GM10266 (cell line): ENCODE data around the gene TOMM20L.
"Not testable (repeated sequence)": the region's sequence is repeated elsewhere in the genome, so short reads cannot be mapped to it uniquely, and the experiment has no call there.

Experiments
- DNase-seq: peaks from one replicate; pipeline ENCODE4 v3.0.0; 2012; ENCODE audit errors: extremely low spot score
- TF ChIP-seq, protein P1 (sequence below): IDR thresholded peaks from 2 replicates; pipeline ENCODE4 v1.5.1; 2012; ENCODE audit warnings: mild to moderate bottlenecking, low read depth; ENCODE audit not compliant: control insufficient read depth, insufficient read depth; ENCODE audit errors: missing control alignments

Gene TOMM20L

DNA sequence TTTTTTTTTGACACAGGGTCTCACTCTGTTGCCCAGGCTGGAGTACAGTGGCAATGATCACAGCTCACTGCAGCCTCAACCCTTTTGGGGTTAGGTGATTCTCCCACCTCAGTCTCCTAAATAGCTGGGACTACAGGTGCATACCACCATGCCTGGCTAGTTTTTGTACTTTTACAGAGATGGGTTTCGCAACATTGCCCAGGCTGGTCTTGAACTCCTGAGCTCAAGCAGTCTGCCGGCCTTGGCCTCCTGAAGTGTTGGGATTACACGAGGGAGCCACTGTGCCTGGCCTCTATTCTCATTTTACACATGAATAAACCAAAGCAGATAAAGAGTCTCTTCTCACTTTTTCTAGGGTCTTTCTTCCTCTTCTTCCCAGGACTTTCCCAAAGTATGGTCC lies 3.2 kb downstream of the TOMM20L start:
- TF ChIP-seq, protein P1, sequence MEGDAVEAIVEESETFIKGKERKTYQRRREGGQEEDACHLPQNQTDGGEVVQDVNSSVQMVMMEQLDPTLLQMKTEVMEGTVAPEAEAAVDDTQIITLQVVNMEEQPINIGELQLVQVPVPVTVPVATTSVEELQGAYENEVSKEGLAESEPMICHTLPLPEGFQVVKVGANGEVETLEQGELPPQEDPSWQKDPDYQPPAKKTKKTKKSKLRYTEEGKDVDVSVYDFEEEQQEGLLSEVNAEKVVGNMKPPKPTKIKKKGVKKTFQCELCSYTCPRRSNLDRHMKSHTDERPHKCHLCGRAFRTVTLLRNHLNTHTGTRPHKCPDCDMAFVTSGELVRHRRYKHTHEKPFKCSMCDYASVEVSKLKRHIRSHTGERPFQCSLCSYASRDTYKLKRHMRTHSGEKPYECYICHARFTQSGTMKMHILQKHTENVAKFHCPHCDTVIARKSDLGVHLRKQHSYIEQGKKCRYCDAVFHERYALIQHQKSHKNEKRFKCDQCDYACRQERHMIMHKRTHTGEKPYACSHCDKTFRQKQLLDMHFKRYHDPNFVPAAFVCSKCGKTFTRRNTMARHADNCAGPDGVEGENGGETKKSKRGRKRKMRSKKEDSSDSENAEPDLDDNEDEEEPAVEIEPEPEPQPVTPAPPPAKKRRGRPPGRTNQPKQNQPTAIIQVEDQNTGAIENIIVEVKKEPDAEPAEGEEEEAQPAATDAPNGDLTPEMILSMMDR = no peak
- no peak for DNase-seq

DNA sequence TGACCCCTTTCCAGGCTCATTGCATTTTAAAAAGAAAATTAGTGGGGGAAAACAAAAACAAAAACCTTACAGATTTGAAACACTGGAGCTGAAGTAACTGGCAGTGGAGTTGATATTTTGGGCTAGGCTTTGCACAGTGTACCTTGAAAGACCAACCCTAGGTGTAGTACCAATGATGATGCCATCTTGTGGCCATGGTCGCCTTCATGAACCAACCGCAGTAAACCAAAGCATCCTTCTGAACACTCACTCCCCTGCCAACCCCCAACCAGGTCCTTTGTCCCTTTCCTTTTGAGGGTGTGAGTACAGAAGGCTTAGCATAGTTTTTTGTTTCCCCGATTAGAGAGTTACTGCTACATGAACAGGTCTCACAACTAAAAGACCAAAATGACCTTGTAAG lies 5.9 kb downstream of the TOMM20L start:
- TF ChIP-seq, protein P1 = peak; percentile 16
- DNase-seq = no peak

DNA sequence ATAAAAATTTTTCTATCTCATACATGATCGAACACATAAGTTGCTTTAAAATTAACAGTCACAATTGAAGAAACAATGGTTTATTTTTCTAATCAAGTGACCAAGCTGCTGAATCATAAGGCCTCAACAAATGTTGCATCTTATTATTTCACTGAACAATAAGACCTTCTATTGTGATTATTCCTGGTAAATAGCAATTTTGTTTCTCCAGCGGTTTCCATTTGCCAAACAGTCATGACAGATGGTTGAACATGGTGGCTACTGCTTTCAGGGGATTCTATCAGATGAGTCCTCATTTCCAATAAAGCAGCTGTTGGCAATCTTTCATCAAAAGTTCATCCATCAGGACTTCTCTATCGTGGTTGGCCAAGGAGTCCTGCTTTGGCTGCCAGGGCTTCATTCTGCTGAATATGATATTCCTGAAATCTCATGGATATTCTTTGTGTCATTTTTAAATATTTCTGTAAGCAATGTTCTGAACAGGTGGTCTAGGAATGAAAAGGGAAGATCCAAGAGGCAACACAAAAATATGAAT lies 13.0 kb downstream of the TOMM20L start:
- TF ChIP-seq, protein P1 = no peak
- DNase-seq = no peak

DNA sequence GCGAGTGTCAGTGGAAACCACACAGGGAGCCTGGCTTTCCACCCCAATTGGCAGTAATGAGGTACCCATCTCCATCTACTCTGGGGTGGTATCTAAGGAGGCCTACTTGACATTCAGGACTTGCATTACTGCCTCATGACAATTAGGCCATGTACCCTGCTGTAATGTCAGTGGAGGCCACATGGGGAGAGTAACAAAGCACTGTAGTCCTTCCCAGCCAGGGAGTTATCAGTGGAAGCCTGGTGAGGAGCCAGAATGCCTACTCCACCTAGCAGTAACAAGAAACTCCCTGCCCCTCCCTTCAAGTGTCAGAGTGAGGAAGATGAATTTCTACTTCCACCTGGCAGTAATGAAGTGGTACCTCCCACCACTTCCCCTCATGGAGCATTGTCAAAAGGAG lies 19.1 kb downstream of the TOMM20L start:
- TF ChIP-seq, protein P1 = no peak
- no peak for DNase-seq

DNA sequence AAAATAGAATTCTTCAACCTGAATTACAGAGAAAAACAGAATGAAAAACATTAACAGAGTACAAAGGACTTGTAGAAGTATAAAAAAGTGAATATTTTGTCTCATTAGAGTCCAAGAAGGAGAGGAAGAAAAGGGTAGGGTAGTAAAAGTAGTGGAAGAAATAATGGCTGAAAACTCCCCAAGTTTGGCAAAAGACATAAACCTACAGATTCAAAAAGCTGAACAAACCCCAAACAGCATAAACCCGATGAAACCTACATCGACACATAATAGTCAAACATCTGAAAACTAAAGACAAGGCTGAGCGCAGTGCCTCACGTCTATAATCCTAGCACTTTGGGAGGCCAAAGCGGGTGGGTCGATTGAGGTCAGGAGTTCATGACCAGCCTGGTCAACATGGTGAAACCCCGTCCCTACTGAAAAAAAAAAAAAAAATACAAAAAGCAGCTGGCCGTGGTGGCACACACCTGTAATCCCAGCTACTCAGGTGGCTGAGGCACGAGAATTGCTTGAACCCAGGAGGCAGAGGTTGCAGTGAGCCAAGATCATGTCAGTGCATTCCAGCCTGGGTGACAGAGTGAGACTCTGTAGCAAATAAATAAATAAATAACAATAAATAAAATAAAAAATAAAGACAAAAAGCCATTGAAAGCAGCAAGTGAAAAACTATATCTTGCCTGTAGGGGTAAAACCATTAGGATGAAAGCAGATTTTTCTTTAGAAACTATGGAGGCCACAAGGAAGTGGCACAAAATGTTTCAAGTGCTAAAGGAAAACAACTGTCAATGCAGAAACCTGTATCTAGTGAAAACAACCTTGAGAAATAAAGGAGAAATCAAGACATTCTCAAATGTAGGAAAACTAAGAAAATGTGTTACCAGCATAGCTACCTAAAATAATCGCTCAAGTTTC lies 20.2 kb downstream of the TOMM20L start:
- no peak for DNase-seq
- TF ChIP-seq, protein P1 = no peak

DNA sequence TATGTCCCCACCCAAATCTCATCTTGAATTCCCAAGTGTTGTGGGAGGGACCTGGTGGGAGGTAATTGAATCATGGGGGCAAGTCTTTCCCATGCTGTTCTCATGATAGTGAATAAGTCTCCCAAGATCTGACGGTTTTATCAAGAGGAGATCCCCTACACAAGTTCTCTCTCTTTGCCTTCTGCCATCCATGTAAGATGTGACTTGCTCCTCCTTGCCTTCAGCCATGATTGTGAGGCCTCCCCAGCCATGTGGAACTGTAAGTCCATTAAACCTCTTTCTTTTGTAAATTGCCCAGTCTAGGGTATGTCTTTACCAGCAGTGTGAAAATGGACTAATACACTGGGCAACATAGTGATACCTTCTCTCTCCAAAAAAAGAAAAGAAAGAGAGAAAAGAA lies 21.2 kb downstream of the TOMM20L start:
- DNase-seq = not testable (repeated sequence)

DNA sequence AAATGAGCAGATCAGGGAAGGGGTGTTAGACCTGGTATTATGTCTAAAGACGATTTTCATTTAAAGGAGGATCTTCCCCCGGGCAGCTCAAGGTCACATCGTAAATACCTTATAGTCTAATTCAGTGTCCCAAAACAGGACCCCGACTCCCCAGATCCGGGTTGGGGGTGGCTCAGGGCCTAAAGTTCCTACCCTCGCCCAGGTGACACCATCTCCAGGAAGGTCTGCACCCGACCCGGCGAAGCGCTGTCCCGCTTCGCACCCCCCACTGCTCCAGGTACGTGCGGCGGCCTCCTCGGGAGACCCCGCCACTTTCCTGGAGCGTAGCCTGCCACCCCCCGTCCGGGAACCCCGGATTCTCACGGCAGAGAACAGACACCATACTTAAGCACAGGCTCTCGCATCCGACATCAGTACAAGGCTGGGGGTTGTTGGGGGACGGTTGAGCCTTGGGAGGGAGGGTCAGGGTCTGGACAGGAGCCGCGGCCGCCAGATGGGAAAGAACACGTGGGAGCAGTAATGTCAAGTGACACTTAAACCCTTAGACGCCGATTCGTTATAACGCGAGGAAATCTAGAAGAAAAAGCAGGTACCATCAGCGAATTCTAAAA lies 31.0 kb downstream of the TOMM20L start:
- peak; percentile 45 for DNase-seq
- TF ChIP-seq, protein P1 = no peak
